ENCODE measurements around the gene NTM.

The NTM gene

GRCh38 chr11:132103021-132103420 is 732.6 kb downstream of the NTM start:
- DNase-seq = no peak

DNA sequence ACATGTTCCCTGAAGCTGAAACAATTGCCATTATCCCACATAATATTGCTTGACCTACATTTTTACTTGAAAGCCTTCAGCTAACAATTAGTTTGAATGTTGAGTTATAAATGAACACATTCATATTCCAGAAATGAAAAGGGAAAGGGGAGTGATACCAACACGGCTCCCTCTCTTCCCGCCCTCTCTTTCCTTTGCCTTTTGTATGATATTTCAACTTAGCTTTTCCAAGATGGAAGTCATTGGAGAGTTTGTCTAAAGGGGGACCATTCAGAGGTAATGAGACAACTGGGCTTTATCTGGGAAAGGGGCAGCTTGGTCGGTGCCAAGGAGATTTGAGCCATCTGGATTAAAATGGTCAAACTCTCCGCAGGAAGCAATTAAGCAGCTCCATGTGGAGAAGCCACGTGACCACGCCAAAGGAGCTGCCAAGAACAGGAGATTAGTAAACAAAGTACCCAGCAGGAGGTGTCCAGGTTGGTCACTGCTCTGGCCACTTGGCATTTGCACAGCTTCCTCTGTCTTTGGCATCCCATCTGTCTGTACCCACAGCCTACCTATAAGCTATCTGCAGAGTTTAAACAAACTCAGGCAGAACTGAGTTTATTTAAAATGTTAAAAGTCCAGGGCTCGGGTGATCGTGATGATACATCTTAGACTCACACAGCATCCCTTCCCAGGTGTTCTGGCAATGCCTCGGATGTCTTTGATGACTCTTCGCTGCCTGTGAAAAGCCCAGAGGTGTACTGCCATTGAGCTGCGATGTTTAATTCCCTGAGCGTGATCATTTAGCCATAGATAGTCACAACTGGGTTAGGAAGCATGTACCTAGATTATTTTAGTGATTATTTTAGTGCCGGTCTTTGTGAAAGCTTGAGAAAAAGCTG is 735.9 kb downstream of the NTM start:
- DNase-seq = no peak

DNA sequence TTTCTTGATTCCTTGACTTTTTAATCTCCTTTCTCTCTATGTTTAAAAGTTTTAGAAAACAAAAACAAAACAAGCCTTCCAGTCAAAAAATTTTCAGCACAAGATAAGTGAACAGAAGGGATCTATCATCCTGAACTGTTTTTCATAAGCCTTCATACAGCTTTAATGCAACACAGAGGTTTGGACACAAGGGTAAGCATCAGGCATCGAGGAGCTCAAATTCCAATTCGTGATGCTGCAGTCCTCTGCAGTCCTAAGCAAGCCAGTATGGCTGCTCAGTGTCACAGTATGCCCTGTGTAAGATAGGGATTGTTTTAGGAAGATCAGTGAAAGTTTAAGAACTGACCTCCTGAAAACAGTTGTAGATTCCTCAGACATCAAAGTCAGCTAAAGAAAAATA is 740.9 kb downstream of the NTM start:
- DNase-seq = no peak

- DNase-seq = no peak
These were observed 741.4 kb downstream of the NTM start for GRCh38 chr11:132111838-132112237.

GRCh38 chr11:132112846-132113245 is 742.4 kb downstream of the NTM start:
- DNase-seq = no peak

- no peak for DNase-seq
These were observed 743.8 kb downstream of the NTM start for GRCh38 chr11:132114185-132114584.

- DNase-seq = no peak
These were observed 744.3 kb downstream of the NTM start for GRCh38 chr11:132114743-132115142.

DNA sequence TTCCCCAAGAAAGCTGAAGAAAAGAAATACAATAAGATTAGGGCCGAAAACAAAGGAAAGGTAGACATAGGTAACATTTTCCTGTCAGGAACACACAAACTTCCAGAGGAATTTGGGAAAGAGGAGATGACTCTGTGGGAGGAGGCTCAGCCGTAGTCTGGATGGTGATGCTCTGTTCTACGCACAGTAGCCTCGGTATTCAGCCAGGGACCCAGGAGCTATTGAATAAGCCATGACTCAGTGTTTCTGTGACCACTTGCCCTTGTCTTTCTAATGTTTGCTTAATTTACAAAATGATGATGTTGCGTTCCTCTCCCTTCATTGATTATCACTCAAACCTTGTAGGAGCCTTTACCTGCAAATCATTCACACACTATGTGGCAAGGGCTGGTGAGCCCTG is 745.0 kb downstream of the NTM start:
- no peak for DNase-seq

DNA sequence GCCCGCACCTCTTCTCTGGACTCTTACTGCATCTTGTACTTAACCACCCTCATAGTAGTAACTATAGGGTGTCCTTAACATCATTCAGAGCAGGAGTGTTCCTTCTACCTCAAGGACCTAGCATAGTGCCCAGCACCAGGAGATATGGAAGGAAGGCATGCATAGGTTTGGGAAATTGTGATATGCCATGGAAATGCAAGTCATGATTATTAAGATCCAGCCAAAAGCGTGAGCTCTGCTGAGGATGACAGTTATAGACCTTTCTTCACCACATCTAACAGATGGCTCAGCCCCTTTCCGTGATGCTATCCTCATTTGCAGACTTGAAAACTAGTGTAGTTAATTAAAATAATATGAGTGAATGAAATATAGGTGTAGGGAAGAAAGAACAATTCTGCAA is 746.1 kb downstream of the NTM start:
- DNase-seq = no peak

DNA sequence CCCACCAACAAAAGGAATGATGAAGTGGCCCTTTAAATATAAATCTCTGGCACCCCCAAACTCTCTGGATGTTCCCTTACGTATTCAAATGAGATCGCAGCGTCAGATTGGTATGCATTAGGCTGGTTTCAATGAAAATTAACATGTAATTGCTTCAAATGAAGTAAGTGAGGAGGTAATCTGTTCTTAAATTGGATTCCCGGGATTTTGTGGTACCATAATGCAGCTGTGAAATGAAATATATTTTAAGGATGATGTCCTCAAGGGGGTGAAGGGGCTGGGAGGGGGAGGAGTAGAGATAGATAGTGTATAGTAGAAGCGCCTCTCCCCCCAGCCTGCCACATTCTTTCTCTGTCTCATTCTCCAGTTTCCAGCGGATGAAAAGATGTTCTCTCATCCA is 748.2 kb downstream of the NTM start:
- DNase-seq = no peak

DNA sequence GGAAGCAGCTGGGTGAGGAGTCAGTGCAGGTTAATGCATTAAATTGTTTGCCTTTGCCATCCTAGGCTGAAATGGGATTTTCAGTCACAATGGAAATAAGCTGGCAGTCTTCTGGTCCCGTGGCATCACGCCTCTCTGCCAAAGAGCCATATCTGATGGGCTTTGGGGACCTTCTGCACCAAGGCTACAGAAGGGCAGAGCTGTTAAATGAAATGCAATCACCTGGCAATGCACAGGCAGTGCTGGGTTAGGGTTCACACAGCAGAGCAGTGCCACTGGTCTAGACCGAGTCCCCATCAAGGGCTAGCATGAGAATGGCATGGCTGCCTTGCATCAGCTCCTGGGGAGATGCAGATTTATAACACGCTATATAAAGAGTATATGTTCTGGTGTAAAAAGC is 749.2 kb downstream of the NTM start:
- DNase-seq = no peak

- no peak for DNase-seq
These were observed 752.3 kb downstream of the NTM start for GRCh38 chr11:132122735-132123134.

GRCh38 chr11:132123449-132123848 is 753.0 kb downstream of the NTM start:
- no peak for DNase-seq

DNA sequence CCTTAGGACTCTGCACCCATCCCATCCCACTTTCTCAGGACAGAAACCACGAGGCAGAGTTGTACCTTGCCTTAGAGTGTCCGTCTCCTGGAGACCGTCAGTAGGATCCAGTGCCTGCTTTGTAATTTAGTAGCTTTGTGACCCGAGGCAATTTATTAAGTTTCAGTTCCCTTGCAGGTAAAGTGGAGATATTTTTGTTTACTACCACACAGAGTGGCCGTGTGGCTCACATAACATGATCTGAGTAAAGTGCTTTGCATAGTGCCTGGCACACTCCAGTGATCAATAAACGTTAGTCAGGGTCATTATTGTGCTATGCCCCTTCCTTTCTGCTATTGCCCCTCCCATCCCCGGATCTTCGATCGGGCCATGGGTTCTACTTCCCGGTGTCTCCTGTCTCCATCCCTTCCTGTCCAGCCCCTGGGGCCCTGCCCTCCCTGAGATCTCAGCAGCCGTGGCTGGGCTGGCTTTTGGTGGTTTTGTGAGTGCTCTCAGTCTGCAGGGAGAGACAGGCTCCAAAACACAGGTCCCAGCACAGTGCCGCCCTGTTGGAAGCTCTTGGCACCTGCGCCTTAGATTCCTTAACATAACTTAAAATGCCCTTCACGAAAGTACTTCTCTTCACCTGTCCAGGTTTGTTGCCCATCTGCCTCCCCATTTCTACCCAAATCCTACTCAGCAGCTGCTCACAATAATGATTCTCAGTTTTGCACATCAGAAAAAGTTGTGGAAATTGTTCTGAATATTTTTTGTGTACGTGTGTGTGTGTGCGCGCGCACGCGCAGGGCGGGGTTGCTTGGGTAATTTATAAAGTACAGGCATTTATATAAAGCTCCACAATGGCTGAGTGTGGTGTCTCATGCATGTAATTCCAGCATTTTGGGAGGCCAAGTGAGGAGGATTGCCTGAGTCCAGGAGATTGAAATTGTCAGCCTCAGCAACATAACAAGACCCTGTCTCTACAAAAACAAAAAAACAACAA is 753.7 kb downstream of the NTM start:
- DNase-seq = no peak

DNA sequence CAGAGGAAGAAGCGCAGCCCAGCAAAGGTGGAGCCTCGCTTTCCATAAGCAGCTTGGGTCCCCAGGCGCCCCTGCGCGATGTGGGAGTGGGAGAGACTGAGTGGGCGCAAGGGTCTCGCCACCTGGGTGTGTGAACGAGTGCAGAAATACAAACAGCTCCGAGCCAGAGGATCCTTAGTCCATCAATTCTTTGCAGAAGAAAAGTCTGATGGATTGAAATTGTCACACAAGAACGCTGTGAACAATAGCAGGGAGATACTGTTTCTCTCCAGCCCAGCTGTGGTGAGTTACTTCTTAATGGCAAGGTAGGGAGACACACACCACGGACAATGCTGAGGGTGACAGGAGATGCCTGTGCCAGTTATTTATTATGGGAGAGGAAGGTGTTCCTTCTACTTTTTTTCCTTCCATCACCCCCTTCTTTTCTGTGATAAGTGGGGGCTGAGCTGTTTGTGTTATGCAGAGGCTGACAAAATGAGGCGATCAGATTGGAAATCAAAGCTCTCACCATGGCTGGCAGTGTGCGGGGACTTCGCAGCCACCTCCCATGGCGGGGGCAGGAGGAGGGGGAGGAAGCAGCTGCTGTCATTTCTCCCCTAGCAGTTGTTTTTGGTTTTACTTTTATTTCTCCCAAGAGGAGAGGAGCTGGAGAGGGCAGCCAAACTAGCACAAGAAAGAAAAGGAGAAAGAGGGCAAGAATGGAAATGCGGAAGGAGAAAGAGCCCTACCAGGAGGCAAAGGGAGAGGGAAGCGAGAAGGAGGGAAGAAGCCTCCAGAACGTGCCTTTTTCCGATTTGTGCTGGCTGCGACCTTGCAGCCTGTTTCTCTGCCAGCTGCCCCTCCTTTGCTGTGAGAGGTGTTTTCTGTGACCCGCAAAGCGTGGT is 755.8 kb downstream of the NTM start:
- no peak for DNase-seq

GRCh38 chr11:132126973-132127899 is 756.8 kb downstream of the NTM start:
- DNase-seq = no peak

- DNase-seq = no peak
These were observed 757.5 kb downstream of the NTM start for GRCh38 chr11:132127900-132128288.

DNA sequence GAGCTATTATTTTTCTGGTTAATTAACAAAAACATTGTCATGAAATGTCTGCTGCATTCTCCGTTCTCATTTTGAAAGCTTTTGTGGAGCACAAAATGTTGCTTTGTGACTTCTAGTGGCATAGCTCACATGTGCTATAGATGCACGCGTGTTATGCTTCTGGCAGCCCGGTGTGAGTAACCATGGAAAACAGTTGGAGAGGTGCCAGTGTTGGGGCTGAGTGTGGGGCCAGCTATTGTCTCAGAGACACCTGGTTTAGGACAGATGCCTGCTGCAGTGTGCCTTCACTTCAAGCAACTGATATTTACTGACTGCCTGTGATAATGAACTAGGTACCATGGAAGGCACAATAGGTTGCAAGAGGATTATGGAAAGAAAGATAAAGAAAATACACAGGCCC is 760.6 kb downstream of the NTM start:
- DNase-seq = no peak

- DNase-seq = no peak
These were observed 761.5 kb downstream of the NTM start for GRCh38 chr11:132131961-132132360.

DNA sequence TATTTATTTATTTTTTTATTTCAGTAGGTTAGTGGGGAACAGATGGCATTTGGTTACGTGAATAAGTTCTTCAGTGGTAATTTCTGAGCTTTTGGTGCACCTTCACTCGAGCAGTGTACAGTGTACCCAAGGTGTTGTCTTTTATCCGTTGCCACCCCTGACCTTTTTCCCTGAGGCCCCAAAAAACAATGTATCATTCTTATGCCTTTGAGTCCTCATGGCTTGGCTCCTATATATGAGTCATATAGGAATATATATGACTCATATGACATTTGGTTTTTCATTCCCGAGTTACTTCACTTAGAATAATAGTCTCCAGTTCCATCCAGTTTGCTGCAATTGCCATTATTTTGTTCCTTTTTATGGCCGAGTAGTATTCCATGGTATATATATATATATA is 763.9 kb downstream of the NTM start:
- DNase-seq = no peak

DNA sequence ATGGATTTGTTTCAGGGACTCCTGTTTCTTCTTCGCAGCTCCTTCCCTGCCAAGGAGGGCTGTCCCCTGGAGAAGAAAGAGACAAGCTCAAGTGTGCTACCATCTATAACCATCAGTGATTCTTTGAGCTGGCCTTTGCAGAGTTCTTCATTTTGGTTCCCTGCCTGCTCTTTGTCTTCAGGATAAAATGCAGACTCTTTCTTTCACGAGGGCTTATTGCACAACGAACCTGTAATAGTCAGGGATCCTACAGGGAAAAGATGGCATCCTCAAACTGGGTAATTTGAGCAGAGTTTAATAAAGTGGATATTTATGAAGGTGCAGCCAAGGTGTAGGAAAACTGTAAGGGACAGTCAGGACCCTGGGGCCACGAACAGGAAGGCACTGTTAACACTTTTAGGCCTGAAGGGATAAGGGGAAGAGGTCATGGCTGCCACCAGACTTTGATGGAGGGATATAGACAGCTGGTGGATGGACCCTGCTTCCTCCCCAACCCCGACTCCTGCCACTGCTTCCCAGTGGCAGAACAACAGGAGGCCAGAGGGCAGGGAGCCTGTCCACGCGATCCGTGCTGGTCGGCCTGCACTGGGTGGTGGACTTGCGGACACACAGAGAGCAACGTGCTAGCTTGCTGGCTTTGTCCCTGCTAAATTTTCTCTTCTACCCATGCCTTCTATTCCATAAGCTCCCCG is 767.0 kb downstream of the NTM start:
- no peak for DNase-seq
